ENCODE measurements around the gene PRPF6. TPM values are rescaled to one million over a fixed set of nuclear protein-coding genes. Genes with fewer than 3 reads are reported as not detected.

Gene PRPF6
- total and polyA plus RNA-seq, 2 donors (not counting 1 experiment from before 2014, with no cell fraction given), result 31.7 to 82.9 TPM

- no peaks in the 10 kb centered on the region for H3K9me3 Mint-ChIP-seq (ENCODE audit: insufficient read depth)
These were observed 41.9 kb downstream of the PRPF6 start for GRCh38 chr20:64022671-64023360.

More at GRCh38 chr20:64022671-64023360, 41.9 kb downstream of the PRPF6 start:
- peaks cover 31% of the 10 kb centered on the region for H3K79me2 ChIP-seq (ENCODE audit: control insufficient read depth, insufficient read depth, low read length)
- over 99% methylated on average over 16 of the region's 17 CpGs for WGBS (ENCODE audit: insufficient coverage)
- no peak overlapping the region for H3K9ac ChIP-seq (ENCODE audit: low read length)
- no peak overlapping the region for H3K27ac ChIP-seq (ENCODE audit: low read length in 2 of 2)
- DNase-seq (no peak), ATAC-seq (ENCODE audit: low read depth) (no peak)
- no peak overlapping the region for H3K27ac Mint-ChIP-seq
- H4K20me1 ChIP-seq (ENCODE audit: control insufficient read depth, insufficient read depth, low read length, poor library complexity, severe bottlenecking), result peaks cover 60% of the 10 kb centered on the region
- H3K9me3 ChIP-seq (ENCODE audit: control extremely low read depth in 1 of 3, control insufficient read depth in 2 of 3, insufficient read depth in 1 of 3, low read length in 2 of 3), result no peaks in the 10 kb centered on the region
- H3K36me3 ChIP-seq (replicated peaks in 1 of 2; ENCODE audit: control extremely low read depth in 1 of 2, control insufficient read depth in 1 of 2, extremely low read depth in 1 of 2, insufficient read depth in 2 of 2, low read length in 1 of 2), result peaks cover 3 to 86% of the 10 kb centered on the region in 2 experiments
- H2AFZ ChIP-seq (ENCODE audit: insufficient read depth, low read depth, low read length, poor library complexity, severe bottlenecking), result no peak overlapping the region
- ChIA-PET CTCF (no interaction called here), POLR2A (no interaction called here)
- H3K4me3 ChIP-seq (ENCODE audit: control extremely low read depth in 1 of 5, extremely low read depth in 1 of 5, insufficient read depth in 1 of 5, low read depth in 2 of 5, low read length in 4 of 5), result no peak overlapping the region
- intact Hi-C loops (cut with micrococcal nuclease), result no loop called here
- no peak overlapping the region for H3K4me3 Mint-ChIP-seq
- no peaks in the 10 kb centered on the region for H3K27me3 Mint-ChIP-seq
- H3K4me1 ChIP-seq (ENCODE audit: control insufficient read depth in 2 of 2, insufficient read depth in 2 of 2, low read length in 2 of 2), result no peaks in the 10 kb centered on the region
- TF ChIP-seq, protein P1, sequence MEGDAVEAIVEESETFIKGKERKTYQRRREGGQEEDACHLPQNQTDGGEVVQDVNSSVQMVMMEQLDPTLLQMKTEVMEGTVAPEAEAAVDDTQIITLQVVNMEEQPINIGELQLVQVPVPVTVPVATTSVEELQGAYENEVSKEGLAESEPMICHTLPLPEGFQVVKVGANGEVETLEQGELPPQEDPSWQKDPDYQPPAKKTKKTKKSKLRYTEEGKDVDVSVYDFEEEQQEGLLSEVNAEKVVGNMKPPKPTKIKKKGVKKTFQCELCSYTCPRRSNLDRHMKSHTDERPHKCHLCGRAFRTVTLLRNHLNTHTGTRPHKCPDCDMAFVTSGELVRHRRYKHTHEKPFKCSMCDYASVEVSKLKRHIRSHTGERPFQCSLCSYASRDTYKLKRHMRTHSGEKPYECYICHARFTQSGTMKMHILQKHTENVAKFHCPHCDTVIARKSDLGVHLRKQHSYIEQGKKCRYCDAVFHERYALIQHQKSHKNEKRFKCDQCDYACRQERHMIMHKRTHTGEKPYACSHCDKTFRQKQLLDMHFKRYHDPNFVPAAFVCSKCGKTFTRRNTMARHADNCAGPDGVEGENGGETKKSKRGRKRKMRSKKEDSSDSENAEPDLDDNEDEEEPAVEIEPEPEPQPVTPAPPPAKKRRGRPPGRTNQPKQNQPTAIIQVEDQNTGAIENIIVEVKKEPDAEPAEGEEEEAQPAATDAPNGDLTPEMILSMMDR (IDR thresholded peaks at IDR 0.05), result no peak
- no peaks in the 10 kb centered on the region for H3K27me3 ChIP-seq (replicated peaks in 1 of 4; ENCODE audit: control extremely low read depth in 1 of 4, control insufficient read depth in 3 of 4, insufficient read depth in 4 of 4, low read length in 3 of 4)
- no peaks in the 10 kb centered on the region for H3K4me1 Mint-ChIP-seq
- no peak overlapping the region for H3K4me2 ChIP-seq (replicated peaks; ENCODE audit: low read depth, low read length, poor library complexity, severe bottlenecking)
